GM21381 (cell line): Measurements from ENCODE around the gene IL12RB1.
"Not testable (repeated sequence)": the region's sequence is repeated elsewhere in the genome, so short reads cannot be mapped to it uniquely, and the experiment has no call there.

Experiments used
- ATAC-seq: cut with Tn5 transposase; IDR thresholded peaks from one replicate; pipeline ENCODE4 v1.9.1; 2021; ENCODE audit warnings: mild to moderate bottlenecking, moderate library complexity; ENCODE audit not compliant: unreplicated experiment

The IL12RB1 gene

GRCh38 chr19:18090545-18091216, 3.9 kb upstream of the IL12RB1 start:
- no peak for ATAC-seq

GRCh38 chr19:18089726-18090125, 3.0 kb upstream of the IL12RB1 start:
- ATAC-seq, result no peak

GRCh38 chr19:18089096-18089541, 2.4 kb upstream of the IL12RB1 start:
- not testable (repeated sequence) for ATAC-seq

GRCh38 chr19:18085702-18086457, 854 bp downstream of the IL12RB1 start:
- ATAC-seq, result no peak

GRCh38 chr19:18083929-18084684, 2.6 kb downstream of the IL12RB1 start:
- no peak for ATAC-seq

DNA sequence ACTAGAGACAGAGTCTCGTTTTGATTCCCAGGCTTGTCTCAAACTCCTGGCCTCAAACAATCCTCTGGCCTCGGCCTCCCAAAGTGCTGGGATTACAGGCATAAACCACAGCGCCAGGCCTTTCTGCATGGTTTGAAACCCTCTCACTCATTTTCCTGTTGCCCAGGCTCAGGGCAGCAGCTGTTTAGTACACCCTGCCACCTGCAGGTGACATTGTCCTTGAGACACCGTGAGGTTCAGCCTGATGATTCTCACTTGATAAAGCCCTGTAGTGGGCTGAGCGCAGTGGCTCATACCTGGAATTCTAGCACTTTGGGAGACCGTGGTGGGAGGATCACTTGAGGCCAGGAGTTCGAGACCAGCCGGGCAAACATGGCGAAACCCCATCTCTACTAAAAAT, 12.5 kb downstream of the IL12RB1 start:
- ATAC-seq, result no peak

DNA sequence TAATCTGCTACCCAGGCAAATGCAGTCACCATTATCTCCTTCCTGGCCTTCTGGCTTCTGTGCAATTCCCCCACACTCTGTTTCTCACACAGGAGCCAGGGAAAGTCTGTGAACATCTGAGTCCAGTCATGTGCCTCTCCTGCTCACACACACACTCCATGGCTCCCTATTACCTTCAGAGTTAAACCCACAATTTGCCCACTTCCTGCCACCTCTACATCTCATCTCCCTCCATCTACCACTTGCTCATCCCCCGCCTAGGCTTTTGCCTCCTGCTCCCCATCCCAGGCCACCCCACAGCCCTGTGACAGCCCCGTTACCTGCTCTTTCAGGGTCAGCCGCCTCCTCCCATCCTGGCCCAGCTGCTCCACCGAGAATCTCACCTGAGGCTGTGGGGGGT, 13.5 kb downstream of the IL12RB1 start:
- ATAC-seq, result no peak

GRCh38 chr19:18072335-18072734, 14.4 kb downstream of the IL12RB1 start:
- ATAC-seq, result no peak

- ATAC-seq, result no peak
Observed at GRCh38 chr19:18070181-18070580, 16.6 kb downstream of the IL12RB1 start.

GRCh38 chr19:18069383-18069782, 17.4 kb downstream of the IL12RB1 start:
- ATAC-seq, result no peak

GRCh38 chr19:18068395-18068794, 18.3 kb downstream of the IL12RB1 start:
- ATAC-seq, result no peak

DNA sequence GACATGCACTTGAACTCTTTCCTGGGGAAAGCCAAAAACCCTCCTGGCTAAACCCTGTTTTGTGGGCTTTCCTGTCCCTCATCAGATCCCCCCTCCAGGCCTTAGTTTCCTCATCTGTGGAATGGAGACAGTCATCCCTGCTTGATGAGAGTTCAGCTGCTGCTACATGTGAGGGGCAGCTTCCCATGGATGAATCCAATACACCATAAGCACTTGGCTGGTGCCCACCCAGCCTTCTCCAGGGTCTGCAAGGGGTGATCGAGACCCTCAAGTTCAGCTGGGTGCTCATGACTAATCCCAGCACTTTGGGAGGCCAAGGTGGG, 21.6 kb downstream of the IL12RB1 start:
- no peak for ATAC-seq

DNA sequence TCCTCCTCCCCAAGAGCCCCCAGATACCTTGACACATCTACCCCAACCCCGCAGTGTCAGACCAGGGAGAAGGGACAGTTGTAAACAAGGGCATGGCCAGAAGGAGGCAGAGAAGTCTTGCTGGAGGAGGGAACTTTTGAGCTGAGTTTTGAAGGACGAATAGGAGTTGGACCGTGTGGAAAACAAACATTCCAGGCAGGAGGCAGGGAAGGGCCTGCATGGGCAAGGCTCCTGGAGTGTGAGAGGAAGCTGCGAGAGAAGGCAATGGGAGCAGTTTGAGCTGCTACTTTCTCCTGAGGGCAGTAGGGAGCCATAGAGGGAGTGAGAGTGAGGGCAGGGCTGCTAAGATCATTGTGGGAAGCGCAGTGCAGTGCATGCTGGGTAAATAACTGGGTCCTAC, 23.3 kb downstream of the IL12RB1 start:
- no peak for ATAC-seq

- ATAC-seq, result no peak
Observed at GRCh38 chr19:18062028-18062427, 24.7 kb downstream of the IL12RB1 start.

DNA sequence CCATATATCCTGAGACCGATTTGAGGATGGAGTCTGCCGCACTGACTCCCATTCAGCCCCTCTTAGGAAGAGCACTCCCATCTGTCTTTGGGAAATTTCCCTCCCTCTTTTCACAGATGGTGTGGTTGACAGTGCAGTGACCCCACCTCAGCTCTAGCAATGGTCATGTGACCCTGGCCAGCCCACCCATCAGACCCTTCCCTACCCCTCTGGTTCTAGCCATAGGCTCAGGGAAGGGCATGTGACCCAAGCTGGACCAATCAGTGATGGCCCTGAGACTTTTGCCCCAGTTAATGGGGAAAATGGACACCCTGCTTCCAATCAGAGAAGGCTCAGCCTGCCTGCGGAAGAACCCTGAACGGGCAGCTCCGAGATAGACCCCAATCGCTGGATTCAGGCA, 26.3 kb downstream of the IL12RB1 start:
- ATAC-seq, result no peak

GRCh38 chr19:18059902-18060301, 26.8 kb downstream of the IL12RB1 start:
- no peak for ATAC-seq

GRCh38 chr19:18059297-18059696, 27.4 kb downstream of the IL12RB1 start:
- ATAC-seq, result no peak

- no peak for ATAC-seq
Observed at GRCh38 chr19:18058208-18059009, 28.3 kb downstream of the IL12RB1 start.

DNA sequence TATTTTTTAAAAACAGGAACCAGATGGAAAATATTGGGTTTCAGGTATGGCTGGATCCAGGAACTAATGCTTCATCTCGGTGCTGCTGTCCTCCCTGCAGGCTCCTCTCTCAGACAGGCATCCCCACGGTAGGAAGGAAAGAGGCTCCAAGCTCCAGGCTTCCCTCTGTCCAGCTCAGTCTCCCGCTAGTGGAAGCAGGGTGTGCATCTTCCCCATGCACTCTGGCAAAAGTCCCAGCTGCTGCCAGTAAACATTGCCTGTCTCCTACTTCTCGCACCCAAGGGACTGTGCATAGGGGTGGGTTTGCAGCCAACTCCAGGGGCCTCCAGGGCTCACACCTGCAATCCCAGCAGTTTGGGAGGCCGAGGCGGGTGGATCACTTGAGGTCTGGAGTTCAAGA, 29.2 kb downstream of the IL12RB1 start:
- ATAC-seq, result no peak

- ATAC-seq, result no peak
Observed at GRCh38 chr19:18055967-18056366, 30.8 kb downstream of the IL12RB1 start.

GRCh38 chr19:18053576-18054219, 33.0 kb downstream of the IL12RB1 start:
- ATAC-seq, result no peak
